HFF-Myc (cell line): Measurements from ENCODE around the gene NME7.
"Not testable (repeated sequence)": the region's sequence is repeated elsewhere in the genome, so short reads cannot be mapped to it uniquely, and the experiment has no call there.

Experiments used
- DNase-seq: peaks from one replicate; pipeline ENCODE4 v3.0.0-alpha.2; 2011; ENCODE audit warnings: low read depth; ENCODE audit errors: extremely low read depth
- H3K4me3 ChIP-seq: replicated peaks from 2 replicates; pipeline ENCODE4 v1.5.1; 2011; ENCODE audit warnings: low read depth, mild to moderate bottlenecking, control low read depth, low read length
- TF ChIP-seq, protein P1 (sequence below): IDR thresholded peaks from 2 replicates; pipeline ENCODE4 v1.5.1; 2012; ENCODE audit warnings: mild to moderate bottlenecking, low read depth, low read length, control low read depth; ENCODE audit errors: missing control alignments

The NME7 gene

DNA sequence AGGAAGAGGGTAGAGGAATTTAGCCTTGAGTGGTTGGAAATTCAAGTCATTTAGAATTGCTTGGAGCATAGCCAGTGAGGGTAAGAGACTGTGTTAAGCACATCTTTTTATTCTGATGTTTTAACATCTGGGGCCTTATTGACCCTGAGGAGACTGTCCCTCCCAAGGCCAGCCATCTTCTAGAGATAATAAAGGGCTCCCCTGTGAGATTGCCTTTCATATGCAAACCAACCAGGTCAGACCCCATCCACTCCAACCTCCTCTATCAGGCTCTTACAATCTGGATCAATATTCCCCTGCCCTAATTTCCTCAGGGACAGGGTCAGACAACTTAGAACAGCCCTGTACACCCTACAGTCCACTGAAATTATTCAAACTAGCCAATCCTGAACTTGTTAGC lies 167.3 kb downstream of the NME7 start:
- no peak for DNase-seq
- H3K4me3 ChIP-seq, result no peak overlapping the region
- TF ChIP-seq, protein P1, sequence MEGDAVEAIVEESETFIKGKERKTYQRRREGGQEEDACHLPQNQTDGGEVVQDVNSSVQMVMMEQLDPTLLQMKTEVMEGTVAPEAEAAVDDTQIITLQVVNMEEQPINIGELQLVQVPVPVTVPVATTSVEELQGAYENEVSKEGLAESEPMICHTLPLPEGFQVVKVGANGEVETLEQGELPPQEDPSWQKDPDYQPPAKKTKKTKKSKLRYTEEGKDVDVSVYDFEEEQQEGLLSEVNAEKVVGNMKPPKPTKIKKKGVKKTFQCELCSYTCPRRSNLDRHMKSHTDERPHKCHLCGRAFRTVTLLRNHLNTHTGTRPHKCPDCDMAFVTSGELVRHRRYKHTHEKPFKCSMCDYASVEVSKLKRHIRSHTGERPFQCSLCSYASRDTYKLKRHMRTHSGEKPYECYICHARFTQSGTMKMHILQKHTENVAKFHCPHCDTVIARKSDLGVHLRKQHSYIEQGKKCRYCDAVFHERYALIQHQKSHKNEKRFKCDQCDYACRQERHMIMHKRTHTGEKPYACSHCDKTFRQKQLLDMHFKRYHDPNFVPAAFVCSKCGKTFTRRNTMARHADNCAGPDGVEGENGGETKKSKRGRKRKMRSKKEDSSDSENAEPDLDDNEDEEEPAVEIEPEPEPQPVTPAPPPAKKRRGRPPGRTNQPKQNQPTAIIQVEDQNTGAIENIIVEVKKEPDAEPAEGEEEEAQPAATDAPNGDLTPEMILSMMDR, result no peak

DNA sequence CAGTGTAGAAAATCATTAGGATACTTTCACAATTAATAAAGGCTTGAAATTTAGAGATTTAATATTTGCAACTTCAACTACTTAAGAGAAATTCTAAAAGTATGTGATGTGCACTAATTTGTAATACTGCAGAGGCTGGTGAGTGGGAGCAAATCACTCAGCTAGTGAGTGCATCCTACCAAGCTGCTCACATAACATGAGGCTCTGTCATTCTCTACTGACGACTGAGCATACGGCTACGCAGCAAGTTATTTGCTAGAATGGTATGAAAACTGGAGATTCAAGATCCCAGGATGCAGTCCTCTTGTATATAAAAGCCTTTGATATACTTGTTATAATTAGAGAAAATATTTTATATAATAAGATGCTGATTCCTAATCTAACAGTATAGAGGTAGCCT lies 171.0 kb downstream of the NME7 start:
- no peak overlapping the region for H3K4me3 ChIP-seq
- TF ChIP-seq, protein P1, result no peak
- DNase-seq, result no peak

DNA sequence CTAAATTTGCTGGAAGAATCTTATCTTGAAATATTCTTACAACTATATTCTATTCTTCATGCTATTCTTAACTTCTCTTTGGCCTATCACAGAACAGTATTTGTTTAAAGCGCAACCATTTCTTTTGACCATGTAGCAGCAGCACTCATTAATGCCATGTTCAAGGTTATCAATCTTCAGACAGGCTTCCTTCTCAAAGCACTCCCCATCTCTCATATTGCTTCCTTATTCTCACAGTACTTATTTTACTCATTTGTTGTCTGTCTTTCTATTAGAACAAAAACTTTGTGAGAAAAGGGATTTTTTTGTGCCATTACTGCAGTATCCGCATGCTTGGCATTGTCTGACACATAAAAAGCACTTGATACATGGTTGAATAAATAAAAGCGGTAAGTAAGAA lies 171.4 kb downstream of the NME7 start:
- TF ChIP-seq, protein P1, result no peak
- no peak for DNase-seq
- H3K4me3 ChIP-seq, result no peak overlapping the region

DNA sequence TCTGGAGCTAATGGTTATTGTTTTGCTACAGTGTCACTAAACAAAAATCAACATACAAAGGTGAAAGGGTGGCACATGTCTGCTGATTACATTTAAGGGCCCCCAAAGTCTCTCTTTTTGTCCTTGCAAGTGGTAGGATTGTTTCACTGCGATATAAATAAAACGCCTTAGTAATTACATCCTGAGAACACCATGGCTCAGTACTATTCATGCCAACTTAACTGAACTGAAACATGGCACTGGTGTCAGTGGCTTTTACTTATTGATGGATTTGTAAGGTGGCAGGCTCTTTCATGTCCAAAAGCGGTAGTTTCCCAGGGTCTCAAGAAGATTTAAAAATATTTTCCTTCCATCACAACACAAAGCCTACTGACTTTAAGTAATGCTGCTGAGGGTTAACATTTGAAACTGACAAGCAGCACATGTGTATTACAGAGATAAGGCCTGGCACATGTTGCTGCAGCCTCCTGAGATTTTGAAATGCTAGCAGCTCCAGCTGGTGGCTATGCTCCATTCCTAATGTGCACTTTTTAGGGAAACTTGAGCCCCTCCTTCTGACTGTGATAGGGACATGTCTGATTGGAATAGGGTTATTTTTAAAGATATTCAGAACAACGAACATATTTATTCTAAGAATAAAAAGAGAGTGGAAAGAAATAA lies 174.3 kb downstream of the NME7 start:
- TF ChIP-seq, protein P1, result no peak
- no peak overlapping the region for H3K4me3 ChIP-seq
- DNase-seq, result no peak

DNA sequence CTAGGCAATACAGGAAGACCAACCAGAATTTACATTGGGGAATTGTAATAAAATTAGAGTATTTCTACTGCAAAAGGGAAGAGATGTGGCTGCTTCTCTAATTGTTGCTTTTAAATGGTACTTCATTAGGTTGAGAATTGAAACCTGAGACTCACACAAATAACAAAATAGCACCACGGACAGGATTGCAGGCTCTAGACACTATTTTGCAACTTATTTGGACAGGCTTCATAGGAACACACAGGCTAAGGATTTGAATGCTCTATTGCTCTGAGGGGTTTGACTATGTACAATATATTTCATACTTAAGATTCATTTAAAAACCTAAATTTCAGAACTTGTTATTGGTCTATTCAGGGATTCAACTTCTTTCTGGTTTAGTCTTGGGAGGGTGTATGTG lies 181.5 kb downstream of the NME7 start:
- TF ChIP-seq, protein P1, result no peak
- H3K4me3 ChIP-seq, result no peak overlapping the region
- no peak for DNase-seq

DNA sequence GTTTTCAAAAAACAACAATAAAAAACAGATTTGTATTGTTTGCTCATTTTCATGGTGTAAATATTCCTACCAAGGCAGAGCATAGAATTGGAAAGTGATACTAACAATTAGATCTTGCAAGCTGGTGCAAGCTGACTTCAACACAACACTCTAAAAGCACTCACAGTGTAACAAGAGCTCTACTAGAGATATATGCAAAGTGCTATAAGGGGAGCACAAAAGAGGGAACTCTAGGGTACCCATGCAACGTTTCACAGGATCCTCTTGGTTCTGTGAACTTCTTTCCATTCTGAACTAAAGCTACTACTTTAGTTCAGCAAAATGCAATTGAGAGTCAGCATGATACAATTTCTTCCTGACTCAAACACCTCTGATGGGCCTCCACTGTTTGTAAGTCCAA lies 182.8 kb downstream of the NME7 start:
- DNase-seq, result no peak
- no peak overlapping the region for H3K4me3 ChIP-seq
- TF ChIP-seq, protein P1, result no peak

DNA sequence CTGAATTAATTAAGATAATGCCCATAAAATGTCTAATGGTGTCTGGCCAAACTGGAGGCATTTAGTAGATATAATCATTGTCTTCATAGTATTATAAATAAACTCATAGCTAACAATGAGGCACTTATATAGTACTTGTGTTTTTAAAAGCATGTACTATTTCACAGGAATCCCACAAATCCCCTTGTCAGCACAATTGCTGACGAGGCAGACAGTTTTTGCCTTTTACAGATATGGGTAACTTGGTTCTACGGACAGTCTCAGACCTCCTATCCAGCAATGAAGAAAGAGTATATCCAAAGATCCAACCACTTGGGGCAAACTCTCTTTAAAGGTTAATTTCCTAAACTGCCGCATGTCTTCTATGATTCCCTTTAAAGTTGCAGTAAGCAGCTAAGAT lies 187.4 kb downstream of the NME7 start:
- TF ChIP-seq, protein P1, result no peak
- DNase-seq, result no peak
- no peak overlapping the region for H3K4me3 ChIP-seq

DNA sequence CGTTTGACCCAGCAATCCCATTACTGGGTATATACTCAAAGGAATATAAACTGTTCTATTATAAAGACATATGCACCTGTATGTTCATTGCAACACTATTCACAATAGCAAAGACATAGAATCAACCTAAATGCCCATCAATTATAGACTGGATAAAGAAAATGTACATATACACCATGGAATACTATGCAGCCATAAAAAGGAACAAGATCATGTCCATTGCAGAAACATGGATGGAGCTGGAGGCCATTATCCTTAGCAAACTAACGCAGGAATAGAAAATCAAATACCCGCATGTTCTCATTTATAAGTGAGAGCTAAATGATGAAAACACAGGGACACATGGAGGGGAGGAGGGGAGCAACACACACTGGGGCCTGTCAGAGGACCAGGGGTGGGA lies 188.2 kb downstream of the NME7 start:
- not testable (repeated sequence) for DNase-seq

More for the DNA sequence above, 188.2 kb downstream of the NME7 start:
- not testable (repeated sequence) for H3K4me3 ChIP-seq
